ENCODE data around the gene CFAP46.
"Not testable (repeated sequence)": the region's sequence is repeated elsewhere in the genome, so short reads cannot be mapped to it uniquely, and the experiment has no call there.

Gene CFAP46

DNA sequence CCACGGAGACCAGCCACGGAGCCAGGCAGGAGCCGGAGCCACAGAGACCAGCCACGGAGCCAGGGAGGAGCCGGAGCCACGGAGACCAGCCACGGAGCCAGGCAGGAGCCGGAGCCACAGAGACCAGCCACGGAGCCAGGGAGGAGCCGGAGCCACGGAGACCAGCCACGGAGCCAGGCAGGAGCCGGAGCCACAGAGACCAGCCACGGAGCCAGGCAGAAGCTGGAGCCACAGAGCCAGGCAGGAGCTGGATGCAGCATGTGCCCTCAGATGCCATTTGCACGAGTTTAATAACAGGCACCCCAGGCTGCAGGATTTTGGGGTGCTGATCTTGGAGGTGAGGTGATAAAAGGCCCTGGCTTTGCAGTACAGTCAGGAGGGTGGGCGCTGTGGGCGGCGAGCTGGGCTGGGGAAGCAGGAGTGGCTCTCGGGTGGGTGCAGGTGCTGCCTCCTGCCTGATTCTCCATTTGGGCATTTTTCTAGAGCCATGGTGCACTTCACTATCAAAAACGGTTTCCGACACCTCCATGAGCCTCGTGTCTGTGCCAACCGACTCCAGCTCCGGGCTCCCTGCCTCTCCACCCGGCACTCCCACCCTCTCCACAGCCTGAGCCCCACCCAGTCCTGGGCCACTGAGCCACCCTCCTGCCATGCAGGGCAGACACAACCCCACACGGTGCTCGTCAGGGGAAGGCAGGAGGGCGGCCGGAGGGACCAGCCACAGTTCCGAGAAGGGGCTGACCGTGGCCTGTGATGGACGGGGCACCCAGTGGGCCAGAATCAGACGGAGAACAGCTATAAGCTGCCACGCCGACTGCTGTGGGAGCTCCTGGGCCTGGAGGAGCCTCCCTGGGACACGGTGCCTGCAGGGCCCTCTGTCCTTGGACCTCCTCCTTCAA is 115.6 kb downstream of the CFAP46 start:
- DNase-seq (ENCODE audit: low read depth in 2 of 2): no peak

DNA sequence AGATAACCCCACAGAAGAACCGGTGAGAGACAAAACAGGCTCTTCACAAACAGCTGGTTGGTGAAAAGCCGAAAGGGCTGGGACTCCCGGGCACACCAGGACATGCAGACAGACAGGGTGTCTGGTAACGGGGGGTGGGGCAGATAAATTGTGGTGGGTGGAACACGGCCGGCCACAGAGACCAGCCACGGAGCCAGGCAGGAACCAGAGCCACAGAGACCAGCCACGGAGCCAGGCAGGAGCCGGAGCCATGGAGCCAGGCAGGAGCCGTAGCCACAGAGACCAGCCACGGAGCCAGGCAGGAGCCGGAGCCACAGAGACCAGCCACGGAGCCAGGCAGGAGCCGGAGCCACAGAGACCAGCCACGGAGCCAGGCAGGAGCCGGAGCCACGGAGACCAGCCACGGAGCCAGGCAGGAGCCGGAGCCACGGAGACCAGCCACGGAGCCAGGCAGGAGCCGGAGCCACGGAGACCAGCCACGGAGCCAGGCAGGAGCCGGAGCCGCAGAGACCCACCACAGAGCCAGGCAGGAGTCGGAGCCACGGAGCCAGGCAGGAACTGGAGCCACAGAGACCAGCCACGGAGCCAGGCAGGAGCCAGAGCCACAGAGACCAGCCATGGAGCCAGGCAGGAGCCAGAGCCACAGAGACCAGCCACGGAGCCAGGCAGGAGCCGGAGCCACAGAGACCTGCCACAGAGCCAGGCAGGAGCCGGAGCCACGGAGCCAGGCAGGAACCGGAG is 116.4 kb downstream of the CFAP46 start:
- not testable (repeated sequence) for DNase-seq (ENCODE audit: low read depth in 2 of 2)

DNA sequence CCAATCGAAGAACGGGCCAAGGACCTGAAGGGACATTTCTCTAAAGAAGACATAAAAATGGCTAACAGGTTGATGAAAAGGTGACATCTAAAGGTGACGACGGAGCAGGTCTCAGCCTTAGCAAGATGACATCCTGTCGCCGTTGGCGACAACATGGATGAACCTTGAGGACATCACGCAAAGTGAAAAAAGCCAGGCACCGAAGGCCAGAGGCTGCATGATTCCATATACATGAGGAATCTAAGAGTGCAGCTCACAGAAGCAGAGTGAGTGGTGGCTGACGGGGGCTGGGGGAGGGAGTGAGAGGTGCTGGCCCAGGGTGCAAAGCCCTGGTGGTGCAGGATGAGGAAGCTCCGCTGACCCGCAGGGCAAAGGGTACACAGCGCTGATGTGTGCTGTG is 122.3 kb downstream of the CFAP46 start:
- DNase-seq (ENCODE audit: low read depth in 2 of 2): no peak

DNA sequence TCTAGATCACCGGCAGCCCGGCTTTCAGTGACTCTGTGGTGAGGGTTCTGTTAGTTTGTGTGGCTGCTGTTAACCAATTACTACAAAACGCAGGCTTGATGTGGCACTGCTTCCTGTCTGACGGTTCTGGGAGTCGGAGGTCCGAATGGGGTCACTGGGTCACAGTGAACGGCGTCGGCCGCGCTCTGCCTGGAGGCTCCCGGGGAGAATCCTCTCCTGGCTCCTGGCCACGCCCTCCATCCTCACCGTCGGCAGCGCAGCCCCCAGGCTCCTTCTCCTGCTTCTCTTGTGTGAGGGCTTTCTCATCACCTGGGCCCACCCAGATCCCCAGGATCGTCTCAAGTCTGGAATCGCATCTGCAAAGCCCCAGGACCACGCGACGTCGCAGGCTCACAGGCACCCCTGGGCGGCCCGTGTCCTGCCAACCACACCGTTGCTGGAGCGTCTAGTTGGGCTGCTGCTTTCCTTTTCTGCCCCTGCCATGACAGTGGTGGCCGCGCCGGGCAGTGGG is 124.6 kb downstream of the CFAP46 start:
- no peak for DNase-seq (ENCODE audit: low read depth in 2 of 2)

DNA sequence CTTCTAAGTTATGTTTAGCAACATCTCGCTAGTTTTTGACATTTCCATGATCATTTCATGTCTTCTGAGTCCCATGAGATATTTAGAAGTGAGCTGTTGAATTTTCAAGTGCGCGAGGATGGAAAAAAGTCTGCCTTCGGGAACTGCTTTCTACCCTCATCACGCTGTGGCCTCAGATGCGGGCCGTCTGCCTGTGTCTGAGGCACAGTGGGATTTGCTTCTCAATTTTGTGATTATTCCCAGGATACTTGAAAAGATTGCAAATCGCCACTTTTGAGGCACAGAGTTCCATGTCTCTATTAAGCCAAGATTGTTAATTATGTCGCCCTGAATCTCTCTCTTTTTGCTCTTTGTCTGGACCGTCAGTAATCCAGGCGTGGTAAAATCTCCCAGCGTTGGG is 125.7 kb downstream of the CFAP46 start:
- DNase-seq (ENCODE audit: low read depth in 2 of 2): no peak

DNA sequence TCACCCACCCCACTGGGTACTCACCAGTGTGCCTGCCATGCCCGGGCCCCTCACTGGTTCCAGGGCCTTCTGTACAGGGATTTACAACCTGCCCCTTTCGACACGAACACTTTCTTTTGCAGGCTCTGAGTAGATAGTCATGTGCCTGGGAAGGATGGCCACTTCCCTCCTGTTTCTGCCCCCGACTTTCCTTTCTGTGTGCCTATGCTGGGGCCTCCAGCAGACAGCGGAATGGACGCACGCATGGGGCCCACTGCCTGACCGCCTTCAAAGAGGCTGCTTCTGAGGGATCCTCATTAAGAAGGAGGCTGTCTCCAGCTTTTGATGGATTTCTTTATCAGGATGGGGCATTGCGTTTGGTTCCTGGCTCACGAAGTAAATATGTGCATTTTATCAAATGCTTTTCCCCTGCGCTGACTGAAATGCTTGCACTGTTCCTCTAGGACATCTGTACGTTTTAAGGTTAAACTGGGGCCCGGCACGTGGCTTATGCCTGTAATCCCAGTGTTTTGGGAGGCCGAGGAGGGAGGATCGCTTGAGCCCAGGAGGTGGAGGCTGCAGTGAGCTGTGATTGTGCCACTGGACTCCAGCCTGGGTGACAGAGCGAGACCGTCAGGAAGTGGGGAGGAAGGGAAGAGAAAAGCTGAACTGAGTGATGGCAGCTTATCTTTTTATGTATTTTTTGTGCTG is 127.1 kb downstream of the CFAP46 start:
- no peak for DNase-seq (ENCODE audit: low read depth in 2 of 2)

DNA sequence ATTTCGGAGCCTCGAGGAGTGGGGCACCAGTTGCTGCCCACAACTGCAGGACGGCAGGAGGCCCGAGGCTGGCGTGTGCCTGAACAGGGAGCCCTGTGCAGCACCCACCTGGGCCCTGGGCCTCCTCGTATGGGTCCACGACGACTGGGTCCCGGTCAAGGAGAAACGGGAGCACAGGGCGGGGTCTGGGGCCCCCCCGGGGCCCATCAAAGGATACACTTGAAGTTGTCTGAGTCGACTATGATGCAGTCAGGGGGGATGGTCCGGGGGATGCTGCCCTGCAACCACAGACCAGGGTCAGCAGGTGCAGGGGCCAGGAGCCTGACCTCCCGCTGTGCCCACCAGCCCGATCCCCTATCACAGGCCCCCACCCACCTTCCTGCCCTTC is 127.9 kb downstream of the CFAP46 start:
- no peak for DNase-seq (ENCODE audit: low read depth in 2 of 2)

DNA sequence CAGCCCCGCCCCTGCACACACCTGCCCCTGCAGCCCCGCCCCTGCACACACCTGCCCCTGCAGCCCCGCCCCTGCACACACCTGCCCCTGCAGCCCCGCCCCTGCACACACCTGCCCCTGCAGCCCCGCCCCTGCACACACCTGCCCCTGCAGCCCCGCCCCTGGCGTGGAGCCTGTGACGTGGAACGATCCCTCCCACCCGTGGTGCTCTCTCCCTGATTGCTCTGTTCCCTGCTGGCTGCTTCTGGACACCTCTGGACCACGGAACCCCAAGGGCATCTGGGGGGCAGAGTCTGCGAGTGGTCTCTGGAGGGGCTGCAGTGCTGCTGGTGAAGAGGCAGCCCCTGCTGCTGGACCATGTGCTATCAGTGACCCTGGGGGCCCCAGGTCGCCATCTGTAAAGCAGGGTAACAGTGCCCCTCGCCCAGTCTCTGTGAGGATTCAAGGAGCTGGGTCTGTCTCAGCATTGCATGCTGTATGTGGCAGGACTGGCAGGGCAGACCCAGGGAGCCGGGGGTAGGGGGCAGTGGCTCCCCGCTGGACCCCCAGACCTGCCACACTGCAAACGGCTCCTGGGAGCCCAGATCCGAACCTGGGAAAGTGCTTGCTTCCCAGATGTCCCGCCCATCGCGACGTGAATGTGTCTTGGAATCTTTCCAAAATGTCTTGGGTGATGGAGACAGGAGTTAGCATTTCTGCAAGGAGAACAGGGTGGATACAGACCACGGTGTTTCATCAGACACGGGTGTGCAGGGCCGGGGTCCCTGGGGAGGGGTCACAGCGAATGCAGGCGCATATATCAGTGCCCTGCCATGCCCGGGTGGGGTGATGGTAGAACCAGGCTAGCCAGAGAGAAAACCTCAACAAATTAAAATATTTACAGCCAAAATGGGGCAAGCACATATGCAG is 128.6 kb downstream of the CFAP46 start:
- no peak for DNase-seq (ENCODE audit: low read depth in 2 of 2)

DNA sequence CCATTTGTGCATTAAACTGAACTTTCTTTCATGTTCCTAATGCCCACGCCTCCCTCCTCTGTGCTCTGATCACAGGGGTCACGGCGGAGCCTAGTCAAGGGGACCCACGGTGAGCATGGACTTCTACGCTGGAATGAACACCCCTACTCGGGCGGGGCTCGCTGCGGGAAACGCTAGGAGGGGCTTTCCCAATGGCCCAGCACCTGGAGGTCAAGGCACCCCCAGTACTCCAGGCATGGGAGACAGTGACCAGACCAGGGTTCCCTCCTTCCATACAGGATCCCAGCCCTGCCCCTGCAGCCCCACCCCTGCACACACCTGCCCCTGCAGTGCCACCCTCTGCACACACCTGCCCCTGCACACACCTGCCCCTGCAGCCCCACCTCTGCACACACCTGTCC is 129.4 kb downstream of the CFAP46 start:
- DNase-seq (ENCODE audit: low read depth in 2 of 2): no peak

DNA sequence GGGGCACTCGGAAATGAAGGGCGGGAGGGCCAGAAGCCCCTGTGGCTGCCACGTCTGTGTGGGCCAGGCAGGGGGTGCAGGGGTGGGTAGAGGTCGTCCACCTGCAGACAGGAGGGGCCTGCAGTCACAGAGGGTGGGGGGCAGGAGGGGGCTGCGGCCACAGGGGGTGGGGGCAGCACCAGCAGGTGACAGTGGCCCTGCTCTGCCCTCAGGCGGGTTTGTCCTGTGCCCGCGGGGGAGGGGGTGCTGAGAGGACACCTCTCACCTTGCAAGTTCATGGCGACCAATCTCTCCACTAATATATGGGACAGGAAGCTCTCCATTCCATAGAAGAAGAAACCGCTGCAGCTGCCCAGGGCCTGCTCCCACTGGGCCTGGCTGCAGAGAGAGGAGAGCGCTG is 129.8 kb downstream of the CFAP46 start:
- no peak for DNase-seq (ENCODE audit: low read depth in 2 of 2)

DNA sequence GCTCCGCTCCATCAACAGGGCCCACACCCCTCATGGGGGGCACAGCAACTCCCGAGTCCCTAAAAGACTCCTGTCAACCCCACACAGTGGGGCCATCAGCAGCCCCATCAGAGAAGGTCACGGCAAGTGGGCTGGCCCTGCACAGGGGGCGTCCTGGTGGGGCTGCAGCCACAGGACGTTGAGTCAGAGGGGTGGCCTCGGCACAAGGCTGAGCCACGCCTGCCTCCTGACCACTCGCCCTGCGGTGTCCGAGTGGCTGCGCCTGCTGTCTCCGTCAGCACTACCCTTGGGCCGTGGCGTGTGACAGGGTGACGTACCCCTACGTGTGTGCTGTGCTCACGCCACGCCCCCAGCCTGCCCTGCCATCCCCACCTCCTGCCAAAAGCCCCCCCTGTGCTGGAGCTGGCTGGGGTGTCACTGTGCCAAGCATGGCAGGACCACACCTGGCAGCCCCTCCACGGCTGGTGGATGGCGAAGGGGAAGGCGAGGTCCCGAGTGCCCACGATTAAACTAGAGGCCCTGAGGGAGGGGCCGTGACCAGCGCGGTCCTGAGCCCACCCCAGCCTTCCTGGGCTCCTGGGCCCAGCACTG is 130.4 kb downstream of the CFAP46 start:
- no peak for DNase-seq (ENCODE audit: low read depth in 2 of 2)

DNA sequence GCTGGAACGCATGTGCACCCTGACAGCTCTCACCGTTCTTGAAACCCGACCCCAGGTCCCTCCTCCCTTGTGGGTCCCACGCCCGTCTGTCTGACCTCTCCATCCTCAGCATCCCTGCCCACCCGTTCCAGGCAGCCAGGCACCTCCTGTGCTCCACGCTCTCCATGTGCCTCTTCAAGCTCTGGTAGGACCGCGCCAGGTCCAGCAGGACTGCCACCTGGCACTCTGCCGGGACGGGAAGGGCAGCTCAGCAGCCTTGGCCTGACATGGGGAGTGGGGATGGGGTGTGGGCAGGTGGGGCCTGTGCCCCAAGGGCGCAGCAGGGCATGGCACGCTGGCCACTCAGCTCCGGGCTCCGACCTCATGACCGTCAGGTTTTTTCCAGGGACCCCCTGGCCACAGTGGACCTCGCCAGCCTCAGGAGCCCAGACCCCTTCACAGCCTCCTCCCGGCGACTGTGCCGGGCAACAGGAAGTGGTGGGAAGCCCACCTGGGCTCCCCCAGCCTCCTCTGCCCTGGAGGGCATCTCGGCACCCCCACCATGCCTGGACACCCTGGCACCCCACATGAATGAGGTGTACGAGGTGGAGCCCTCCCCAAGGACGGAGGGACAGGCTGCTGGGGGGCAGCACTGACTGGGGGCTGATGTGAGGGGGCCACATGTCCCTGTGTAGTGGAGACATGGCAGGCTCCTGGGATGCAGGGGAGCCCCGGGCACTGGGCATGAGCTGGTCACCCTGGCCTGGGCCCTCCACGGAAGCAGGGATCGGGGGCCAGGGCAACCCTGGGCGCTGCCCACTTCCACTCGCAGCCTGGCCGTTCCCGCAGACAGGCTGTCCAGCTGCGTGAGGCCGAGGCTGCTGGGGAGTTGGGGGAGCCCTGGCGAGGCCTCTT is 131.3 kb downstream of the CFAP46 start:
- DNase-seq (ENCODE audit: low read depth in 2 of 2): no peak

DNA sequence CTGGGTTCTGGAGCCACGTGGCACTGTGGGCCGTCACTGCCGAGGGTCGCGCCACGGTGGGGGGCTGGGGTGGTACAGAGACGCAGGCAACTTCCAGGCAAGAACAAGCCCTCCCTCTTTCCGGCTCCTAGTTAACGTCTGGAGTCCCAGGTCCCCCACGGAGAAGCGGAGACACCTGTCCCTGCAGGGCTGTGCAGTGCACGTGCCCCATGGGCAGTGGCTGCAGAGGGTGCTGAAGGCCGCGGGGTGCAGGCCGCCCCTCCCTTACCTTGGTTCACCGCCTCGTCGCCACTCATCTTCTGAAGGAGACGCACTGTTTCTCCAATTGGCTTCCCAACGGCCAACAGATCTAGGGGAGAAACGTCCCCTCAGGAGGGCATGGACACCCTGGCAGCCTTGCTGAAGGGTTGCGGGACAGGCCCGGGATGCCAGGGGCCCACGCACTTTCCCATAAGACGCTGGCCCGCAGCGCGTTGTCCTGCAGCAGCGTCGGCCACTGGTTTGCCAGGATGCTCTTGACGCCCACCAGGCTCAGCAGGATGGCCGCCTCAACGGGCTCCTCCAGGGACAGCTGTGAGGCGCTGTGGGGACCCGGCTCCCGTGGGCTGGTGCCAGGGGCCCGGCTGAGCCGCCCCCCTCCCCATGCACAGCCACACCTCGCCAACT is 132.1 kb downstream of the CFAP46 start:
- no peak for DNase-seq (ENCODE audit: low read depth in 2 of 2)

DNA sequence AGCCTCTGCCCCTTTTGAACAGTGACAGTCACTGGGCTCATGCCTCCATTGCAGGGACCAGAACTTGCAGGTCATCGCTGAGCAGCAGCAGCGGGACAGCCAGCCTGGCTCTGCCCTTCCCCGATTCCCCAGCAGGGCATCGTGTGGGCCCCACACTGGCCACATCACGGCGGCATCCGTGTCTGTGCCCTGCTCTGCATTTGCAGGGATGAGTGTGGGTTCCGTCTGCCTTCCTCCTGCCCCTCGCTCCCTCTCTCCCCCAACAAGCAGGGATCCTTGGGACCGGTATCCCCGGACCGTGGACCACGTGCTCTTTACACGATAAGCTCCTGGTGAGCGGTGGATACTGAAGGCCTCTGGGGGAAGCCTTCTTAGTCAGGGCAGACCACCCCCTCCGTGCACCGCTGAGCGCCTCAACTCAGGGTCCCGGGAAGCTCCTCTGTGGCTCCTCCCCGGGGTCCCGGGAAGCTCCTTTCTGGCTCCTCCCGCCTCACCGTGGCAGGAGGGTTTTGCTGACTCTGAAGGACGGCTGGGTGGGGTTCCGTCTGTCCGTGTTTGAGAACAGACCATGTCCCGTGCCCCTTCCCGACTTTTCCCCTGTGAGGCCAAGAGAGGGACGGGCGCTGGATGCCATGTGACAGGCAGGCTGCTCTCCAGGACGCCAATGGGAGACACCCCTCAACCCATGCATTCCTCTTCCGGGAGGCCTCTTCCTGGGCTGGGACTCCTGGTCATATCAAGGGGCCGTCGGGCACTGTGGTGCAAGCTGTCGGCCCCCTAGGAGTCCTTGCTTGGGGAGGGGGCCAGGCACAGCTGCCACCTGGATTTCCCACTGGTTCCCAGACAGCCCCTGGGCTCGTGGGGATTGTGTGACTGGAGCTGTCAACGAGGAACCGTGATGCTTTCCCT is 132.9 kb downstream of the CFAP46 start:
- no peak for DNase-seq (ENCODE audit: low read depth in 2 of 2)

DNA sequence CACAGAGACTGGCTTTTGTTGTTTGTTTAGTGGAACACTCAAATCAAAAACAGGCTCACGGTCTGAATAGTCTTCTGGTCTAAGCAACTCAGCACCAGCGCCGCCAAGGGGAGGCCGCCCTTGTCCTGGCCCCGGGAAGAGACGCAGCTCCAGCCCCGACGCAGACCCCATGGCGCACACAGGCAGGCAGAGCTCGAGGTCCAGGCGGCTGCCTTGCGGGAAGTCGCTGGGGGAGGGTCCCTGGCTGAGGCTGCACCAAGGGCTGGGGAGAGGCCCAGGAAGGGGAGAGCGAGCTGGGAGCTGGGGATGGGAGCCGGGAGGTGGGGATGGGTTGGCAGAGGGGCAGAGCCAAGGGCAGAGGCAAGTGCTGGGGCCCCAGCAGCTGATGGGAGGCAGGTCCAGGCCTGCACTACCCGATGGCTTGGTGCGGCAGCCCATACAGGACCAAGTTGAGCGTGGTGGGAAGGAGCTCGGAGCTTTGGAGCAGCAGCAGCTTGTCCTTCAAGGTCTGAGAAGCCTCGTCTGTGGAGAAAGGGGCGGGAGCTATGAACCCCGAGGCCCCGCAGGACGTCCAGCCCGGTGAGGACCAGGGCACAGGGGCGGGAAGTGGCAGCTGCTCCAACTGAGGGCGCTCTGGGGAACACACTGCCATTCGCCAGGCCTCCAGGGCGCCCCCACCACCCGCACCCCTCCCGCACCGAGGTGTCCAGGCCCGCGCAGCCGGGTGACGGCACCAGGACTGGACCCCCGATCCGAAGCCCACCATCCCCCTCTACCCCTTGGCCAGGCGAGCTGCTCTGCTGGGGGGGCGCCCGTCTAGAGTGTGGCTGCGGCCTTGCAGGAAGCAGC is 133.8 kb downstream of the CFAP46 start:
- DNase-seq (ENCODE audit: low read depth in 2 of 2): no peak

DNA sequence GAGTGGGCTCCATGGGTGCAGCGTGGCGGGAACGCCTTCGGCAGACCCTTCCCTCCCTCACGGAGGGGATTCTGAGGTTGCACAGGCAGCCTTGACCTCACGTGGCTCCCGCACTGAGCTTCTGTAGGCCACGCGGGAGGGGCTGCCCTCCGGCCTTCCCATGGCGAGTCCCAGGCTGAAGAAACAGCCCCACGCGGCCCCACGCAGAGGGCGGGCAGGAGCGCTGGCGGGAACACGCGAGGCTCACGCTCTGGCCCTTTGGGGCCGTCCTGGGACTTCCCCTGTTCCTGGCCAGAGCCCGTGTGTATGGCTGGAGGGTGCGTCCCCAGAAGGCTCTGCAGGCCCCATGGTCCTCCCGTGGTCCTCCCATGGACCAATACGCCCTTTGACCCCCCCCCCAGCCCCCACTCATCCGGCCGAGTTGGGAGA is 134.7 kb downstream of the CFAP46 start:
- DNase-seq (ENCODE audit: low read depth in 2 of 2): no peak

DNA sequence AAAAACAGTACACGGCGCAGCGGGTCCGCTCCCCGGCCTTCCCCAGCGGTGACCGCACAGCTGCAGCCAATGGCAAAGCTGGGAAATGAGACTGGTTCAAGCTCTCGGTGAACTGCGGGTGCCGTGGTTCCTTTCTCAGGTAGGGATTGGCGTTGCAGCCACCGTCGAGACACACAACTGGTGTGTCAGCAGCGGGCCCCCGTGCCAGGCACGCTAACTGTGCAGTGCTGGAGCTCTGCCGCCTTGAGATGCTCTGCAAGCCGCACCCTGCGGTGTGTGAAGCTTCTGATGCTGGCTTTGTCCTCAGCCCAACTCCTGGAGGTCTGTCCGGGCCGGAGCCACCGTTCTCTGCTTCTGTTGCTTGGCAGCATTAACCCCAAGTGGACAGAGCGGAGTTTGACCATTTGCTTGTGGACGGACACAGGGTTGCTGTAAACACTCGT is 135.8 kb downstream of the CFAP46 start:
- no peak for DNase-seq (ENCODE audit: low read depth in 2 of 2)

Measured in stimulated activated CD4-positive, alpha-beta T cell treated with anti-CD3 and anti-CD28 coated beads, Interleukin-4, amount 100 ng/mL, for 48 hours (primary cell).